Measurements from ENCODE around the gene ITIH2. TPM values are rescaled to one million over a fixed set of nuclear protein-coding genes. Genes with fewer than 3 reads are reported as not detected.

ITIH2 gene
- polyA plus RNA-seq, 3 donors, result not detected

GRCh38 chr10:7707858-7708622 lies 4.9 kb downstream of the ITIH2 start:
- Mint-ChIP-seq H3K27me3 (ENCODE audit: low read depth in 3 of 3) (peaks cover 5 to 23% (median 8%) of the 10 kb centered on the region in 3 donors), H3K4me1 (no peaks in the 10 kb centered on the region), H3K9me3 (peaks cover 0 to 4% (median 0%) of the 10 kb centered on the region in 7 donors), H3K36me3 (no peaks in the 10 kb centered on the region), H3K4me3 (no peak overlapping the region), H3K27ac (no peak overlapping the region)
- Histone ChIP-seq H3K27me3 (ENCODE audit: control insufficient read depth in 2 of 2, insufficient read depth in 2 of 2, low read length in 2 of 2) (peaks cover 0 to 8% of the 10 kb centered on the region in 2 donors), H3K79me2 (ENCODE audit: insufficient read depth, low read length) (no peaks in the 10 kb centered on the region), H3K4me2 (replicated peaks; ENCODE audit: extremely low read depth, low read length, poor library complexity, severe bottlenecking) (no peak overlapping the region), H3K27ac (ENCODE audit: low read depth in 1 of 2, low read length in 2 of 2) (no peak overlapping the region), H2AFZ (ENCODE audit: insufficient read depth, low read depth, low read length, poor library complexity, severe bottlenecking) (no peak overlapping the region), H3K4me3 (replicated peaks in 1 of 3; ENCODE audit: low read depth in 2 of 3, low read length in 3 of 3) (no peak overlapping the region), H4K20me1 (ENCODE audit: insufficient read depth, low read length) (no peaks in the 10 kb centered on the region), H3K4me1 (ENCODE audit: control insufficient read depth in 1 of 2, insufficient read depth in 2 of 2, low read length in 2 of 2) (no peaks in the 10 kb centered on the region), H3K9me3 (replicated peaks in 1 of 2; ENCODE audit: control insufficient read depth in 1 of 2, insufficient read depth in 1 of 2, low read length in 2 of 2) (no peaks in the 10 kb centered on the region), H3K9ac (ENCODE audit: insufficient read depth, low read length, poor library complexity, severe bottlenecking) (no peak overlapping the region), H3K36me3 (replicated peaks in 1 of 2; ENCODE audit: control insufficient read depth in 1 of 2, insufficient read depth in 2 of 2, low read length in 2 of 2) (no peaks in the 10 kb centered on the region)
- WGBS (ENCODE audit: insufficient coverage), result 87% methylated on average over 2 of the region's 5 CpGs
- no peak for DNase-seq
- intact Hi-C loops (cut with micrococcal nuclease), result no loop called here
- TF ChIP-seq CTCF (IDR thresholded peaks at IDR 0.05), result no peak

- Histone ChIP-seq H3K4me2 (replicated peaks; ENCODE audit: extremely low read depth, low read length, poor library complexity, severe bottlenecking) (no peak overlapping the region), H3K27me3 (ENCODE audit: control insufficient read depth in 2 of 2, insufficient read depth in 2 of 2, low read length in 2 of 2) (peaks cover 0 to 8% of the 10 kb centered on the region in 2 donors), H3K9ac (ENCODE audit: insufficient read depth, low read length, poor library complexity, severe bottlenecking) (no peak overlapping the region), H2AFZ (ENCODE audit: insufficient read depth, low read depth, low read length, poor library complexity, severe bottlenecking) (no peak overlapping the region), H3K27ac (ENCODE audit: low read depth in 1 of 2, low read length in 2 of 2) (no peak overlapping the region), H3K4me3 (replicated peaks in 1 of 3; ENCODE audit: low read depth in 2 of 3, low read length in 3 of 3) (no peak overlapping the region), H3K4me1 (ENCODE audit: control insufficient read depth in 1 of 2, insufficient read depth in 2 of 2, low read length in 2 of 2) (no peaks in the 10 kb centered on the region), H3K79me2 (ENCODE audit: insufficient read depth, low read length) (no peaks in the 10 kb centered on the region), H4K20me1 (ENCODE audit: insufficient read depth, low read length) (no peaks in the 10 kb centered on the region), H3K36me3 (replicated peaks in 1 of 2; ENCODE audit: control insufficient read depth in 1 of 2, insufficient read depth in 2 of 2, low read length in 2 of 2) (no peaks in the 10 kb centered on the region), H3K9me3 (replicated peaks in 1 of 2; ENCODE audit: control insufficient read depth in 1 of 2, insufficient read depth in 1 of 2, low read length in 2 of 2) (no peaks in the 10 kb centered on the region)
- Mint-ChIP-seq H3K36me3 (no peaks in the 10 kb centered on the region), H3K27me3 (ENCODE audit: low read depth in 3 of 3) (peaks cover 5 to 19% (median 5%) of the 10 kb centered on the region in 3 donors), H3K4me3 (no peak overlapping the region), H3K9me3 (peaks cover 0 to 4% (median 0%) of the 10 kb centered on the region in 7 donors), H3K4me1 (no peaks in the 10 kb centered on the region), H3K27ac (no peak overlapping the region)
- TF ChIP-seq CTCF (IDR thresholded peaks at IDR 0.05), result no peak
- WGBS (ENCODE audit: insufficient coverage), result no CpG with 5 or more reads among the region's 4 CpGs
- intact Hi-C loops (cut with micrococcal nuclease), result no loop called here
- no peak for DNase-seq
Measured at GRCh38 chr10:7708832-7709231, 5.7 kb downstream of the ITIH2 start.

Data from CD14-positive monocyte (primary cell).